Vagina (tissue), 2 donors: ENCODE data around the gene ASB16. TPM values are rescaled to one million over a fixed set of nuclear protein-coding genes. Genes with fewer than 3 reads are reported as not detected.
A peak's percentile ranks its signal among the peaks of the same experiment; 100 is the strongest.

Experiments
- DNase-seq, 2 donors: peaks; one replicate each; pipeline ENCODE4 v3.0.0-alpha.2; 2017; ENCODE audit errors: extremely low spot score in 2 of 2
- H3K27ac ChIP-seq: fragments of 200-600 bp; sonication (generic); one replicate; pipeline ENCODE4 v1.5.1; 2019
- H3K27me3 ChIP-seq: fragments of 200-600 bp; sonication (generic); one replicate; pipeline ENCODE4 v1.5.1; 2019
- H3K36me3 ChIP-seq, 2 donors: fragments of 200-600 bp; sonication (generic); one replicate each; pipeline ENCODE4 v1.5.1; 2017 to 2019
- H3K4me1 ChIP-seq: fragments of 200-600 bp; sonication (generic); one replicate; pipeline ENCODE4 v1.5.1; 2019
- H3K4me3 ChIP-seq, 2 donors: fragments of 200-600 bp; sonication (generic); 1 replicate in 1 of 2; 2 replicates in 1 of 2; pipeline ENCODE4 v1.5.1; 2016 to 2019
- H3K9me3 ChIP-seq: fragments of 200-600 bp; sonication (generic); one replicate; pipeline ENCODE4 v1.5.1; 2019
- CTCF ChIP-seq, 3 experiments: fragments of 450-650 bp in 2 of 3; fragments of 200-600 bp in 1 of 3; sonication (generic) in 1 of 3; IDR thresholded peaks; one replicate each; pipeline ENCODE4 v1.5.1; 2017 to 2019; ENCODE audit warnings: antibody characterized with exemption in 3 of 3, mild to moderate bottlenecking in 2 of 3, moderate library complexity in 2 of 3
- POLR2A ChIP-seq, 2 donors: fragments of 450-650 bp; IDR thresholded peaks; one replicate each; pipeline ENCODE4 v1.6.1; 2017; ENCODE audit warnings: antibody characterized with exemption in 2 of 2, mild to moderate bottlenecking in 2 of 2, moderate library complexity in 2 of 2
- POLR2AphosphoS5 ChIP-seq, 2 donors: sonication (generic); formaldehyde crosslinking; IDR thresholded peaks; one replicate each; pipeline ENCODE4 v1.9.0; 2017; ENCODE audit warnings: antibody characterized with exemption in 2 of 2, mild to moderate bottlenecking in 2 of 2, low read depth in 1 of 2; ENCODE audit not compliant: insufficient read depth in 1 of 2
- intact Hi-C: fragments of 100-400 bp; cut with DNase I; formaldehyde crosslinking; loops from one replicate; pipeline ENCODE4 v1.15.1; 2023
- microRNA-seq: library from miRNA; unstranded; fragments of <30 nt; microRNA quantifications from one replicate; pipeline ENCODE4, GENCODE V29; 2017; ENCODE audit warnings: borderline number of aligned reads, borderline replicate concordance
- small RNA-seq: library from RNA; depleted of rRNA; stranded (forward); fragments of <200 nt; gene quantifications from one replicate; pipeline ENCODE3, GENCODE V24; 2016
- total RNA-seq: library from RNA; depleted of rRNA; stranded (reverse); fragments of >200 nt; gene quantifications from one replicate; pipeline ENCODE4 v1.2.3, GENCODE V29; 2016

Gene ASB16
- total RNA-seq, 1 donor from 2014 or later: not detected

- Histone ChIP-seq H3K27me3 (no peaks in the 10 kb centered on the region), H3K27ac (peak overlapping the region; percentile 100), H3K4me1 (peaks cover 39% of the 10 kb centered on the region), H3K4me3 (peak overlapping the region; percentile 76 to 92), H3K36me3 (no peaks in the 10 kb centered on the region), H3K9me3 (no peaks in the 10 kb centered on the region)
- no peak for DNase-seq
- intact Hi-C loops: no loop called here
- no peak for TF ChIP-seq POLR2AphosphoS5 (IDR thresholded peaks at IDR 0.05; ENCODE audit: insufficient read depth in 1 of 2, low read depth in 1 of 2)
- TF ChIP-seq CTCF (IDR thresholded peaks at IDR 0.05): no peak
- no peak for TF ChIP-seq POLR2A (IDR thresholded peaks at IDR 0.05)
Measured at GRCh38 chr17:44221862-44222111, 51.3 kb downstream of the ASB16 start.

DNA sequence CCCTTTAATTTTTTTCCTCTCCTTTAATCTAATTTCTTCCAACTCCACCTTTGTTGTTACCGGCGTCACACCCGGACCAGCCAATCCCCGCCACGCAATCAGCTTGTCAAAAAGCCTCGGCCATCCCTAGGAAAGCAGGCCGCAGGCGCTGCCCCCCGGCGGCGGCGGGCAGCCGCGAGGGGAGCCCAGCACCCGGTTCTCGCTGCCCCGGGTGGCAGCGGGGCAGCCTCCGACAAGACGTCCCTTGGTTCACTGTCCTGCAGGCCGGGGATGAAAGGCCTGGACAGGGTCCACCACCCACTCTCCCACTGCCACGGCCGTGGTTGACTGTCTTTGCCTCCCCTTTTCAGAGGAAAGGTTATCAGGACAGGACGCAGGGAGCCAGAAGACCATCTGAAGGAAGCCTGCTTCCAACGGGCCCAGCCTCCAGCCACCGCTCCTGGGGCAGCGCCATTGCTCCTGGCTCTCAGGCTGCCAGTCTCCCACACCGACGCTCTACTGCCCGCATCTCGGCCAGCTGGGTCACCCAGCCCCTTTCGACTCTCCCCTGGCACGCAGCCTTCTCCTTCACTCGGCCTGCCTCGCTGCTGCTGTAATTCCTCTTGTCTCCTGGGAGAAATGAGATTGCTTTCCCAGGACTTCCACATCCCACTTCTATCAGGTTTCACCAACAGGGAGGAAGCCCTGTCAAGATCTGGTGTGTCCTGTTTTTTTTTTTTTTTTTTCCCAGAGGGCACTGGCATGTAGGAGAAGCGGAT, 51.8 kb downstream of the ASB16 start:
- H3K27ac ChIP-seq: peak overlapping the region; percentile 100
- no peak for DNase-seq
- H3K27me3 ChIP-seq: no peaks in the 10 kb centered on the region
- TF ChIP-seq POLR2AphosphoS5 (IDR thresholded peaks at IDR 0.05; ENCODE audit: insufficient read depth in 1 of 2, low read depth in 1 of 2) (peak; percentile 36 to 79), POLR2A (IDR thresholded peaks at IDR 0.05) (peak; percentile 38 to 47), CTCF (IDR thresholded peaks at IDR 0.05) (no peak)
- peaks cover 34% of the 10 kb centered on the region for H3K4me1 ChIP-seq
- H3K36me3 ChIP-seq: no peaks in the 10 kb centered on the region
- H3K4me3 ChIP-seq: peak overlapping the region; percentile 76 to 92
- H3K9me3 ChIP-seq: no peaks in the 10 kb centered on the region
- intact Hi-C loops: no loop called here

DNA sequence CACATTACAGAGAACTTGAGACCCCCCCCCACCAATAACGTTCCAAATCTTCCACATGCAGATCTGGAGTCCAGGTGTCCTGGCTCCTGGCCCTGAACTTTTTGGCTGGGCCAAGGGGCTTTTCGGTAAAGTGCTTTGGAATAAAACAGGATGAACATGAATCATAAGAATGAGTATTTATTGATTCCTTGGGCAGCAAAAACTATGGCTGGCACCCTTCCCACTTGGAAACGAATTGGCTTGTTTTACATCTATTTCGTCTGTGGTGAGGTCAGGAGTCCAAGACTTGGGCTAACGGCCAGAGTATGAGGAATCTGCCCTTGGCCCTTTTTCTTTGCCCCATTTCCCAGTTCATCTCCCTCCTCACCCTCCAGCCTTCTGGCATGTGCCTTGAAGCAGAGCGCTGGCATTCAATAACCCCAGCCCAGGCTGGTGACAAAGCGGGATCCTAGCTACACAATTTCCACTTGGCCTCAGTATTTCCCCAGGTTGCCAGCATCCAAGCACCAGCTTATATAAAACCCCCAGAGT, 53.1 kb downstream of the ASB16 start:
- H3K4me1 ChIP-seq: peaks cover 23% of the 10 kb centered on the region
- no peaks in the 10 kb centered on the region for H3K27me3 ChIP-seq
- H3K9me3 ChIP-seq: no peaks in the 10 kb centered on the region
- no peak overlapping the region for H3K4me3 ChIP-seq
- intact Hi-C loops: loop anchor here (1.0 kb wide), 2 partner anchors 23 to 101 kb away; partner anchors contain the start of gene SLC25A39
- no peaks in the 10 kb centered on the region for H3K36me3 ChIP-seq
- no peak for TF ChIP-seq POLR2AphosphoS5 (IDR thresholded peaks at IDR 0.05; ENCODE audit: insufficient read depth in 1 of 2, low read depth in 1 of 2)
- no peak for TF ChIP-seq CTCF (IDR thresholded peaks at IDR 0.05)
- TF ChIP-seq POLR2A (IDR thresholded peaks at IDR 0.05): no peak
- H3K27ac ChIP-seq: no peak overlapping the region
- DNase-seq: no peak

Small RNA genes within 50 kb of the gene (microRNA-seq; reads per million reads assigned to microRNA genes)
- not detected for gene MIR6782

Small RNA genes within 50 kb of the gene (small RNA-seq; reads per million reads assigned to genes)
- gene MIR6782 (not detected), gene RNU6-131P (not detected)

Other genes with a start within 250 kb of the ASB16 start
- not detected for gene PPY, start 228.2 kb upstream of the ASB16 start, total RNA-seq
- not detected for gene PYY, start 216.8 kb upstream of the ASB16 start, total RNA-seq
- 4.9 TPM for gene NAGS, start 166.1 kb upstream of the ASB16 start, total RNA-seq
- gene TMEM101, start 155.7 kb upstream of the ASB16 start, total RNA-seq: 33.6 TPM
- 27.3 TPM for gene LSM12, start 104.0 kb upstream of the ASB16 start, total RNA-seq
- gene G6PC3, start 100.0 kb upstream of the ASB16 start, total RNA-seq: 44.0 TPM
- 86.9 TPM for gene HDAC5, start 47.1 kb upstream of the ASB16 start, total RNA-seq
- gene HROB, start 28.8 kb upstream of the ASB16 start, total RNA-seq: 2.0 TPM
- gene TMUB2, start 16.3 kb downstream of the ASB16 start, total RNA-seq: 34.9 TPM
- 27.3 TPM for gene ATXN7L3, start 29.2 kb downstream of the ASB16 start, total RNA-seq
- 53.5 TPM for gene UBTF, start 49.0 kb downstream of the ASB16 start, total RNA-seq
- not detected for gene SLC4A1, start 97.4 kb downstream of the ASB16 start, total RNA-seq
- gene RUNDC3A, start 137.9 kb downstream of the ASB16 start, total RNA-seq: 2.0 TPM
- 93.1 TPM for gene SLC25A39, start 154.1 kb downstream of the ASB16 start, total RNA-seq
- gene GRN, start 174.6 kb downstream of the ASB16 start, total RNA-seq: 268 TPM
- gene FAM171A2, start 193.1 kb downstream of the ASB16 start, total RNA-seq: 4.2 TPM
- 2.0 TPM for gene ITGA2B, start 218.9 kb downstream of the ASB16 start, total RNA-seq